GM23248 (cell line): ENCODE measurements around the gene RHBDF1.

ENCODE experiments used
- EZH2 ChIP-seq: fragments of 200-600 bp; sonication (generic); IDR thresholded peaks from 2 replicates; pipeline ENCODE4 v1.6.1; 2018; ENCODE audit warnings: antibody characterized with exemption, mild to moderate bottlenecking; ENCODE audit not compliant: insufficient read depth, poor library complexity, severe bottlenecking
- EZH2phosphoT487 ChIP-seq: fragments of 200-600 bp; sonication (generic); IDR thresholded peaks from 2 replicates; pipeline ENCODE4 v1.6.1; 2018; ENCODE audit warnings: antibody characterized with exemption, moderate library complexity, mild to moderate bottlenecking, low read depth; ENCODE audit not compliant: insufficient read depth

GRCh38 chr16:106623-107324, 34.3 kb upstream of the RHBDF1 start:
- TF ChIP-seq EZH2phosphoT487: no peak
- TF ChIP-seq EZH2: no peak
